Measurements from ENCODE around the gene MYH16. TPM values are rescaled to one million over a fixed set of nuclear protein-coding genes. Genes with fewer than 3 reads are reported as not detected.
"Not testable (repeated sequence)": the region's sequence is repeated elsewhere in the genome, so short reads cannot be mapped to it uniquely, and the experiment has no call there.

Gene MYH16
- total and polyA plus RNA-seq, 5 donors: not detected

DNA sequence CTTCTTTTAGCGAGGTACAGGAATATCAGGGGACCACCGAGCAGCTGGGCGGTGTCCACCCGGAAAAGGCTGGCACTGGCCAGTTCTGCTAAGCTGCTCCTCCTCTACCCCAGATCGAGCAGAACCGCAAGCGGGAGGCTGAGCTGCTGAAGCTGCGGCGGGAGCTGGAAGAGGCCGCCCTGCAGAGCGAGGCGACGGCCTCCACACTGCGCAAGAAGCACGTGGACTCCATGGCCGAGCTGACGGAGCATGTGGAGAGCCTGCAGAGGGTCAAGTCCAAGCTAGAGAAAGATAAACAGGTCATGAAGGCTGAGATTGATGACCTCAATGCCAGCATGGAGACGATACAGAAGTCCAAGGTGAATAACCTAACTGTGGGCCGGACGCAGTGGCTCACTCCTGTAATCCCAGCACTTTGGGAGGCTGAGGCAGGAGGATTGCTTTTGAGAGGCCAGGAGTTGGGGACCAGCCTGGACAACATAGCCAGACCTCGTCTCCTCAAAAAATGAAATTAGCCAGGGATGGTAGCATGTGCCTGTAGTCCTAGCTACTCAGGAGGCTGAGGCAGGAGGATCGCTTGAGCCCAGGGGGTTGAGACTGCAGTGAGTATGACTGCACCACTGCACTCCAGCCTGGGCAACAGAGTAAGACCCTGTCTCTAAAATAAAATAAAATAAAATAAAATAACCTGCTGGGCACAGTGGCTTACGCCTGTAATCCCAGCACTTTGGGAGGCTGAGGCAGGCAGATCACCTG is 15.3 kb downstream of the MYH16 start:
- Histone ChIP-seq H3K27ac (ENCODE audit: low read length) (no peak overlapping the region), H3K9me3 (ENCODE audit: control insufficient read depth, low read length) (no peaks in the 10 kb centered on the region), H3K4me1 (ENCODE audit: control insufficient read depth, insufficient read depth, low read length) (no peaks in the 10 kb centered on the region), H3K27me3 (ENCODE audit: control insufficient read depth, insufficient read depth) (no peaks in the 10 kb centered on the region), H3K4me3 (ENCODE audit: low read length) (no peak overlapping the region)
- ATAC-seq (no peak), DNase-seq (no peak)
- intact Hi-C loops (cut with DNase I): no loop called here
- WGBS: 92% methylated on average over 23 of the region's 23 CpGs

DNA sequence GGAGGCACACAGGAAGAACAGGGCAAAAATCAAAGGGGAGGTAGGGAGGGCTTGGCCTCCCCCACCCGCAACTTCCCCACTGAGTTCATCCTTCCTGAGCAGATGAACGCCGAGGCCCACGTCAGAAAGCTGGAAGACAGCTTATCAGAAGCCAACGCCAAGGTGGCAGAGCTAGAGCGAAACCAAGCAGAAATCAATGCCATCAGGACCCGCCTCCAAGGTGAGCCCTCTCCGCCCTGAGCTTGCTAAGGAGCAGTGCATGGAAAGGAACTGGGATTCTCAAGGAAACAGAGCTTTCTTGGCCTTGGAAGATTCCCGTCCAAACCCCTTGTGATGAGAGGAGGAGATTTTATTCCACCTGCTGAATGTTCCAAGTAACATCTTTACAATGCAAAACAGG is 16.5 kb downstream of the MYH16 start:
- Histone ChIP-seq H3K4me1 (ENCODE audit: control insufficient read depth, insufficient read depth, low read length) (no peaks in the 10 kb centered on the region), H3K4me3 (ENCODE audit: low read length) (no peak overlapping the region), H3K27ac (ENCODE audit: low read length) (no peak overlapping the region), H3K27me3 (ENCODE audit: control insufficient read depth, insufficient read depth) (no peaks in the 10 kb centered on the region), H3K9me3 (ENCODE audit: control insufficient read depth, low read length) (no peaks in the 10 kb centered on the region)
- 70% methylated on average over 9 of the region's 9 CpGs for WGBS
- no peak for DNase-seq
- intact Hi-C loops (cut with DNase I): no loop called here
- ATAC-seq: no peak

GRCh38 chr7:99290148-99290547 is 17.5 kb downstream of the MYH16 start:
- H3K27me3 ChIP-seq (ENCODE audit: control insufficient read depth, insufficient read depth); H3K27ac ChIP-seq (ENCODE audit: low read length); H3K4me3 ChIP-seq (ENCODE audit: low read length); intact Hi-C loops (cut with DNase I); DNase-seq; ATAC-seq; H3K4me1 ChIP-seq (ENCODE audit: control insufficient read depth, insufficient read depth, low read length); H3K9me3 ChIP-seq (ENCODE audit: control insufficient read depth, low read length): not testable (repeated sequence)
- WGBS: 98% methylated on average over 3 of the region's 3 CpGs

- Histone ChIP-seq H3K27ac (ENCODE audit: low read length) (no peak overlapping the region), H3K27me3 (ENCODE audit: control insufficient read depth, insufficient read depth) (no peaks in the 10 kb centered on the region), H3K9me3 (ENCODE audit: control insufficient read depth, low read length) (no peaks in the 10 kb centered on the region), H3K4me1 (ENCODE audit: control insufficient read depth, insufficient read depth, low read length) (no peaks in the 10 kb centered on the region), H3K4me3 (ENCODE audit: low read length) (no peak overlapping the region)
- intact Hi-C loops (cut with DNase I): no loop called here
- DNase-seq (no peak), ATAC-seq (no peak)
- 78% methylated on average over 10 of the region's 10 CpGs for WGBS
Observed at GRCh38 chr7:99290980-99291607, 18.5 kb downstream of the MYH16 start.

GRCh38 chr7:99292127-99292526 is 19.5 kb downstream of the MYH16 start:
- H3K27ac ChIP-seq (ENCODE audit: low read length): no peak overlapping the region
- DNase-seq (no peak), ATAC-seq (no peak)
- no peak overlapping the region for H3K4me3 ChIP-seq (ENCODE audit: low read length)
- no peaks in the 10 kb centered on the region for H3K4me1 ChIP-seq (ENCODE audit: control insufficient read depth, insufficient read depth, low read length)
- 90% methylated on average over 14 of the region's 14 CpGs for WGBS
- no peaks in the 10 kb centered on the region for H3K9me3 ChIP-seq (ENCODE audit: control insufficient read depth, low read length)
- H3K27me3 ChIP-seq (ENCODE audit: control insufficient read depth, insufficient read depth): no peaks in the 10 kb centered on the region
- intact Hi-C loops (cut with DNase I): no loop called here

- DNase-seq (no peak), ATAC-seq (no peak)
- Histone ChIP-seq H3K4me3 (ENCODE audit: low read length) (no peak overlapping the region), H3K27ac (ENCODE audit: low read length) (no peak overlapping the region), H3K9me3 (ENCODE audit: control insufficient read depth, low read length) (no peaks in the 10 kb centered on the region), H3K4me1 (ENCODE audit: control insufficient read depth, insufficient read depth, low read length) (no peaks in the 10 kb centered on the region), H3K27me3 (ENCODE audit: control insufficient read depth, insufficient read depth) (no peaks in the 10 kb centered on the region)
- intact Hi-C loops (cut with DNase I): no loop called here
- WGBS: 91% methylated on average over 1 of the region's 1 CpG
Observed at GRCh38 chr7:99293167-99293566, 20.5 kb downstream of the MYH16 start.

- Histone ChIP-seq H3K9me3 (ENCODE audit: control insufficient read depth, low read length) (no peaks in the 10 kb centered on the region), H3K4me3 (ENCODE audit: low read length) (no peak overlapping the region), H3K4me1 (ENCODE audit: control insufficient read depth, insufficient read depth, low read length) (no peaks in the 10 kb centered on the region), H3K27me3 (ENCODE audit: control insufficient read depth, insufficient read depth) (no peaks in the 10 kb centered on the region), H3K27ac (ENCODE audit: low read length) (no peak overlapping the region)
- intact Hi-C loops (cut with DNase I): no loop called here
- ATAC-seq (no peak), DNase-seq (no peak)
- 81% methylated on average over 4 of the region's 4 CpGs for WGBS
Observed at GRCh38 chr7:99293650-99294049, 21.0 kb downstream of the MYH16 start.

GRCh38 chr7:99296471-99296870 is 23.8 kb downstream of the MYH16 start:
- intact Hi-C loops (cut with DNase I): no loop called here
- H3K27ac ChIP-seq (ENCODE audit: low read length): no peak overlapping the region
- ATAC-seq (no peak), DNase-seq (no peak)
- H3K4me3 ChIP-seq (ENCODE audit: low read length): no peak overlapping the region
- no peaks in the 10 kb centered on the region for H3K27me3 ChIP-seq (ENCODE audit: control insufficient read depth, insufficient read depth)
- no peaks in the 10 kb centered on the region for H3K4me1 ChIP-seq (ENCODE audit: control insufficient read depth, insufficient read depth, low read length)
- WGBS: 75% methylated on average over 5 of the region's 5 CpGs
- no peaks in the 10 kb centered on the region for H3K9me3 ChIP-seq (ENCODE audit: control insufficient read depth, low read length)

DNA sequence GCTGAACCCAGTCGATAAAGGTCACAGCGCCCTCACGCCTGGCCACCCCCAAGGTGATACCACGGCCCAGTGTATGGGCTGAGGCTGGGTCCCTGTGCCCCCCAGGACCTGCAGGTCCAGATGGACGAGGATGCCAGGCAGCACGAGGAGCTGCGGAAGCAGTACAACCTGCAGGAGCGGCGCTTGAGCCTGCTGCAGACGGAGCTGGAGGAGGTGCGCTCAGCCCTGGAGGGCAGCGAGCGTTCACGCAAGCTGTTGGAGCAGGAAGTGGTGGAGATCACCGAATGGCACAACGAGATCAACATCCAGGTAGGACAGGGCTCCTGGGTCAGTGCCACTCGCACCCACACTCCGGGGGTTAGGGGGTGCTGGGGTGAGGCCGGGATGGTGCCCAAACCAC is 28.9 kb downstream of the MYH16 start:
- Histone ChIP-seq H3K27ac (ENCODE audit: low read length) (no peak overlapping the region), H3K9me3 (ENCODE audit: control insufficient read depth, low read length) (no peaks in the 10 kb centered on the region), H3K4me3 (ENCODE audit: low read length) (no peak overlapping the region), H3K4me1 (ENCODE audit: control insufficient read depth, insufficient read depth, low read length) (no peaks in the 10 kb centered on the region), H3K27me3 (ENCODE audit: control insufficient read depth, insufficient read depth) (no peaks in the 10 kb centered on the region)
- ATAC-seq (no peak), DNase-seq (peak in 1 of 3 donors; percentile 38)
- WGBS: 88% methylated on average over 19 of the region's 19 CpGs
- intact Hi-C loops (cut with DNase I): no loop called here

GRCh38 chr7:99305473-99306260 is 33.0 kb downstream of the MYH16 start:
- Histone ChIP-seq H3K4me1 (ENCODE audit: control insufficient read depth, insufficient read depth, low read length) (no peaks in the 10 kb centered on the region), H3K27ac (ENCODE audit: low read length) (no peak overlapping the region), H3K27me3 (ENCODE audit: control insufficient read depth, insufficient read depth) (no peaks in the 10 kb centered on the region), H3K4me3 (ENCODE audit: low read length) (no peak overlapping the region), H3K9me3 (ENCODE audit: control insufficient read depth, low read length) (no peaks in the 10 kb centered on the region)
- DNase-seq: no peak
- WGBS: 78% methylated on average over 16 of the region's 16 CpGs
- intact Hi-C loops (cut with DNase I): no loop called here
- no peak for ATAC-seq

DNA sequence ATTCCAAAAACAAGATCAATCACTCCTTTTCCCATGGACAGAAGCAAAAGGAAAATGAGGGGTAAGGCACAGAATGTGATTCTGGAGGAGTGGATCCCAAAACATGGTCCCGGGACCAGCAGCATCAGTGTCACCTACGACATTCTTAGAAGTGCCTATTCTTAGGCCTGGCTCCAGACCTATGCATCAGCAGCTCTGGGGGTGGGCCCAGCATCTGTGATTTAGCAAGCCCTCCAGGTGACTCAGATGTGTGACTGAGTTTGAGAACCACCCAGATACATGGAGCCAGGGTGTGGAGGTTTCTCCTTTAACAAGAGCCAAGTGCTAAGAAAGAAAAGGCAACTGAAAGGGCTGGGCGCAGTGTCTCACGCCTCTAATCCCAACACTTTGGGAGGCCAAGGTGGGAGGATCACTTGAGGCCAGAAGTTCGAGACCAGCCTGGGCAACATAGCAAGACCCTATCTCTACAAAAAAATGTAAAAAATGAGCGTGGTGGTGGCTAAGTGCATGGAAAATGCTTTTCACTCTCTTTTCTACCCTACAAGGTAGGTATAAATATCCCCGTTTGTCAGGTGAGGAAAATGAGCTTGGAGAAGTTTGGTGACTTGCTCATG is 35.9 kb downstream of the MYH16 start:
- intact Hi-C loops (cut with DNase I): no loop called here
- DNase-seq (no peak), ATAC-seq (no peak)
- H3K4me3 ChIP-seq (ENCODE audit: low read length): no peak overlapping the region
- no peak overlapping the region for H3K27ac ChIP-seq (ENCODE audit: low read length)
- H3K4me1 ChIP-seq (ENCODE audit: control insufficient read depth, insufficient read depth, low read length): peaks cover 5% of the 10 kb centered on the region
- H3K27me3 ChIP-seq (ENCODE audit: control insufficient read depth, insufficient read depth): no peaks in the 10 kb centered on the region
- H3K9me3 ChIP-seq (ENCODE audit: control insufficient read depth, low read length): no peaks in the 10 kb centered on the region
- 92% methylated on average over 7 of the region's 7 CpGs for WGBS
